Suppressor macrophage treated with lipopolysaccharide for 1 hour (primary cell): ENCODE data around the gene MRPL37.
"Not testable (repeated sequence)": the region's sequence is repeated elsewhere in the genome, so short reads cannot be mapped to it uniquely, and the experiment has no call there.

Experiments used
- DNase-seq, 3 donors: peaks; one replicate each; pipeline ENCODE4 v3.0.0-alpha.2; 2020 to 2022

Gene MRPL37

GRCh38 chr1:54172614-54173599, 27.1 kb upstream of the MRPL37 start:
- DNase-seq, result no peak

DNA sequence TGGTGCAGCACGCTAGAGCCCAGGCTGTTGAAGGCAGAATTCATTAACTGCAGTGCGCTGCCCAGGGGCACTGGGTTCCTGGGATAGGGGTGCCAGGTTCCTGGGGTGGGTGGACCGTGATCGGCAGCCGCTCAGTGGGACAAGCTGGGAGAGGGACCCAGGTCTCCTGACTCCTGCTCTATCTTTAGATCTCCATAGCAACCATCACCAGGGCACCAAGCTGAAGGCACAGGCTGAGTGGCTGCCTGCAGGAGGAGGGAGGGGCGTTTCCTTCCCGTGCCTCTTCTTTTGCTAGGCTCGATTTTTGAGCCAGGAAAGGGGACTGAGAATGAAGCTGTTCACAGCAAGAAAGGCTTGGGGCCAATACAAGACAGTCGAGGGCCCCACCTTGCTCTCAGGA, 26.3 kb upstream of the MRPL37 start:
- no peak for DNase-seq

DNA sequence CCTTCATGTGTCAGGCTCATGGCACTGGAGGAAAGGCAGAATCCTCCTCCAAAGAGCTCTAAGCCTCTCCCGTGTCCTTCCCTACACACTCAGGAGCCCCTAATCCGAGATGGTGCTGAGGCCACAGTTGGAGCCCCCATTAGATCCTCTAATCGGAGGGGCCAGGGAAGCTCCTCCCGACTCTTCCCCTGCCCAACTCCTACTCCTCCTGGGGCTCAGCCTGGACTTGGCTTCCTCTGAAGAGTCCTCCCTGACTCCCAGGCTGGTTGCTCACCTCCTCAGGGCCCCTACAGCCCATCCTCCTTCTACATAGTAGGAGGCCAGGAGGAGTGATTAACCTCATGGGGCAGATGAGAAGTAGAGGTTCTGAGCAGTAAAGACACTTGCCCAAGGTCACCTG, 25.9 kb upstream of the MRPL37 start:
- DNase-seq, result no peak

GRCh38 chr1:54176621-54177327, 23.2 kb upstream of the MRPL37 start:
- DNase-seq, result no peak

DNA sequence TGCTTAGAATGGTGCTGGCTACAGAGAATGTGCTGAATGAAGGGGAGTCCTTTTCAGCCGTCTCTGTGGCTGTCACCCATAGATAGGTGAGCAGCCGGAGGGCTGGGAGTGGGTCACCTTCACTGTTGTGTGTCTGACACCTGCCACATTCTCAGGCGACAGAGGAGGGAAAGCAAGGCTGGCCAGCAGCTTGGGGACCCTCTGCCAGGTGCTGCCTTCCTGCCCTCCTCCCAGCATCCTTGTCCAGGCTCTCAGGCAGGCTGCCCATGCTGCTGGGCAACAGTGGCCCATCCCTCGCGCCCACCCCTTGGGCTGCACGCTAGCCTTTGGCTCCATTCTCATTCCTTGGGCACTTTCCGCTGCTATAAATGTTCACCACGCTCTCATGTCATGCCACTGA, 22.2 kb upstream of the MRPL37 start:
- no peak for DNase-seq

GRCh38 chr1:54178296-54179070, 21.5 kb upstream of the MRPL37 start:
- no peak for DNase-seq

- DNase-seq, result no peak
Observed at GRCh38 chr1:54180701-54181360, 19.1 kb upstream of the MRPL37 start.

DNA sequence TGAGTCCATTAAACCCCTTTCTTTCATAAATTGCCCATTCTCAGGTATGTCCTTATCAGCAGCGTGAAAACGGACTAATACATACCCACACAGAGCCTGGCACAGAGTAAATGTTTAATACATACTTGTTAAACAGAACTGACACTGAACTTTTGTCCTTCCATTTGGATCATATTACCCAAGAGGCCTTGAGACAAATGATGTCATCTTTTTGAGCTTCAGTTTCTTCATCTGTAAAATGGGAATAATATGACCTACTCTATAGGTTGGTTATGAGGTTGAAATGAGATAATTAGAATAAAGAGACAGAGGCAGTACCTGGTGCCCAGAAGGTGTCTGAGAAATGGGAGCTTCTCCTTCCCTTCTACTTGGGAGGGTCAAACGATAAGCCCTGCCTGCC, 13.9 kb upstream of the MRPL37 start:
- no peak for DNase-seq

- DNase-seq, result no peak
Observed at GRCh38 chr1:54188291-54188690, 11.7 kb upstream of the MRPL37 start.

DNA sequence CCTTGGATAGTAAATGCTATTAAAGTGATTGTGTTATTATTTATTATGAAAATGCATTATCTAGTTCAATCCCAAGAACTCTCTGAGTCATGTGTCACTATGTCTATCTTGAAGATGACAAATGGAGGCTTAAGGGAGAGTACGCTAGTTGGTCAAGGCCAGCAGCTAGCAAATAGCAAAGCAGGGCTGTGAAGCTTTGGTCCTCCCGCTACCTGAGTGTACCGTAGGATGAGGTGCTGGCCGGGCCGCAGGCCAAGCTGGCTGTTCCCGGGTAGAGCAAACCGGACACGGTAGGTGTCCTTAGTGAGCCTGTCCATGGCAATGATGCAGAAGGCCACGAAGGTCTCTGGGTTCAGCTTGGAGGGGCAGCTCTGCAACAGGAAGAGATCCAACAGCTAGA, 9.4 kb upstream of the MRPL37 start:
- DNase-seq, result no peak

DNA sequence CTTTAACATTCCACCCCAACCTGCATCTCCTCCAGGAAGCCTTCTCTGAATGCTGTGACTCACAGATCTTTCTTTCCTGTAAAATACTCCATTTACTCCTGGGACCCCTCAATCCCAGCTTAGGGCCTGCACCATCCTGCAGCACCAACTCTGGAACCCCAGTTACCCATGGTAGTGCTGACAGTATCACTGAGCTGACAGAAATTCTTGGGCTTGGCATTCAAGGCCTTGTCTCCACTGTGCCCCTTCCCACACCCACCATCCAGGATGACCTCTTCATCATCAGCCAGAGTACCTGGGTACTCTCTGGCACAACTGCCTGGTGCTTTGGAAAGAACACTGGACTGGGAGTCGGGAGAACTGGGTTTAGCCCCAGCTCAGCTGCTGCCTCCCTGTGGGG, 8.4 kb upstream of the MRPL37 start:
- no peak for DNase-seq

DNA sequence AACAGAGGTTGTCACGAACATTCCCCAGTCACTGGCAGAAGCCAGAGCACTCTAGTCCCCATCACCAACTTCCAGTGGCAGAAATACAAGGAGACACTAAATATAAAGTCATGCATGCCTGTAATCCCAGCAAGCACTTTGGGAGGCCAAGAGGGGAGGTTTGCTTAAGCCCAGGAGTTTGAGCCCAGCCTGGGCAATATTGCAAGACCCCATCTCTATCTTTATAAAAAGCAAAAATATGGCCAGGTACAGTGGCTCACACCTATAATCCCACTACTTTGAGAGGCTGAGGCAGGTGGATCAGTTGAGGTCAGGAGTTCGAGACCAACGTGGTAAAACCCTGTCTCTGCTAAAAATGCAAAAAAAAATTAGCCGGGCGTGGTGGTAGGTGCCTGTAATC, 6.5 kb upstream of the MRPL37 start:
- DNase-seq, result no peak

DNA sequence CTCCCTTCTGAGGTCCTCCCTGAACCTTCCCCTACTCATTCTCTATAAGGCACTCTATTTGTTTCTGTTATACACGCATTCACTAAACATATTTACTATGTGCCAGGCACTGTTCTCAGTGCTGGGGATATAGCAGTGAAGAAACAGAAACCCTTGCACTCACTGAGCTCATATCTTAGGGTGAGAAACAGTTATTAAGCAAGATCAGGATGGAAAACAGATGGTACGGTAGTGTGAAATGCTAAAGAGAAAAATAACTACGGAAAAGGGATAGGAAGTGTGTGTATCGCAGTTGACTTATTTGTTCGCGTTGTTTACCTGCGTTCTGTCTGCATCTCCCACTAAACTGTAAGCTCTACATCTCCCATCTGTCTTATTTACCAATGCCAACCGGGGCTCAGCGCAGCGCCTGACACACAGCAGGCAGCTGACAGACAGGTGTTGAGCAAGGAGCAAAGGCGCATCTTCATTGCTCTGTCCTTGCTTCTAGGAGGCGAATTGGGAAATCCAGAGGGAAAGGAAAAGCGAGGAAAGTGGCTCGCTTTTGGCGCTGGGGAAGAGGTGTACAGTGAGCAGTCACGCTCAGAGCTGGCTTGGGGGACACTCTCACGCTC, 709 bp upstream of the MRPL37 start:
- DNase-seq, result peak in 2 of 3 donors; percentile 3 to 18

GRCh38 chr1:54200519-54200997, 591 bp downstream of the MRPL37 start:
- peak in 1 of 3 donors; percentile 4 for DNase-seq

GRCh38 chr1:54204199-54204598, 4.2 kb downstream of the MRPL37 start:
- DNase-seq, result no peak

- no peak for DNase-seq
Observed at GRCh38 chr1:54207287-54207686, 7.3 kb downstream of the MRPL37 start.

GRCh38 chr1:54207896-54208295, 7.9 kb downstream of the MRPL37 start:
- DNase-seq, result not testable (repeated sequence)

DNA sequence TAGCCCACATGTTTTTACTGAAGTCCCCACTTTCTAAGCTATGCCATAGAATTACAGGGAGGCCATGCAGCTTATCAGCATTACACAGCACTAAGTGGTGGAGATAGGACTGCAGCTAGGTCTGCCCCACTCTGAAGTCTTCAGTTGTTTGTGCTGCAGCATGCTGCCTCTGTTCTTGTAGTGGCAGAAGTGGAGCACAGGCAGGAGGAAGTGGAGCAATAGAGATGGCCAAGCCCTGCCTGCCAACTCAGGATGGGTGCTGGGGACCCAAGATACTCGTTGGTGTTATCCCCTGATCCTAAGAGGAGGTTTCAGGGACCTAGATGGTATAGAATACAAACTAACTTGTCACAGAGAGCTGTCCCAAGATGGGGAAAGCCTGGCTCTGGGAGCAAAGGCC, 12.9 kb downstream of the MRPL37 start:
- DNase-seq, result no peak

GRCh38 chr1:54215523-54215922, 15.6 kb downstream of the MRPL37 start:
- no peak for DNase-seq

- DNase-seq, result no peak
Observed at GRCh38 chr1:54218883-54219687, 19.1 kb downstream of the MRPL37 start.

- DNase-seq, result peak in 1 of 3 donors; percentile 29
Observed at GRCh38 chr1:54219688-54220003, 19.7 kb downstream of the MRPL37 start.
